Skeletal muscle tissue (tissue), 4 donors: ENCODE measurements around the gene CC2D2B. TPM values are rescaled to one million over a fixed set of nuclear protein-coding genes. Genes with fewer than 3 reads are reported as not detected.

Source experiments
- H3K27ac ChIP-seq: one replicate; pipeline ENCODE4 v1.7.0; 2013; ENCODE audit warnings: mild to moderate bottlenecking, low read depth, low read length, inconsistent platforms
- H3K27me3 ChIP-seq, 3 donors: one replicate each; pipeline ENCODE4 v1.7.0; 2013; ENCODE audit warnings: low read length in 3 of 3; ENCODE audit not compliant: control insufficient read depth in 3 of 3, insufficient read depth in 3 of 3
- H3K36me3 ChIP-seq, 3 donors: one replicate each; pipeline ENCODE4 v1.7.0; 2013; ENCODE audit warnings: low read length in 3 of 3; ENCODE audit not compliant: control insufficient read depth in 3 of 3, insufficient read depth in 3 of 3
- H3K4me1 ChIP-seq, 3 donors: one replicate each; pipeline ENCODE4 v1.7.0; 2013; ENCODE audit warnings: low read length in 3 of 3, mild to moderate bottlenecking in 3 of 3; ENCODE audit not compliant: control insufficient read depth in 3 of 3, insufficient read depth in 3 of 3
- H3K4me3 ChIP-seq, 3 donors: one replicate each; pipeline ENCODE4 v1.7.0; 2013; ENCODE audit warnings: low read length in 3 of 3
- H3K9ac ChIP-seq, 3 donors: one replicate each; pipeline ENCODE4 v1.7.0; 2013; ENCODE audit warnings: low read length in 3 of 3, mild to moderate bottlenecking in 3 of 3, moderate library complexity in 2 of 3, low read depth in 1 of 3
- H3K9me3 ChIP-seq, 3 donors: one replicate each; pipeline ENCODE4 v1.7.0; 2013; ENCODE audit warnings: low read length in 3 of 3; ENCODE audit not compliant: control insufficient read depth in 3 of 3
- total RNA-seq: library from RNA; depleted of rRNA; stranded (reverse); fragments of >200 nt; gene quantifications from one replicate; pipeline ENCODE4 v1.2.3, GENCODE V29; 2014
- donor health status: Osteomylitis.

The CC2D2B gene
- total RNA-seq, 1 donor from 2014 or later = 1.6 TPM

- no peak overlapping the region for H3K4me3 ChIP-seq
- no peak overlapping the region for H3K9ac ChIP-seq
- H3K36me3 ChIP-seq = no peaks in the 10 kb centered on the region
- no peaks in the 10 kb centered on the region for H3K9me3 ChIP-seq
- H3K27ac ChIP-seq = no peak overlapping the region
- H3K27me3 ChIP-seq = no peaks in the 10 kb centered on the region
- H3K4me1 ChIP-seq = peaks cover 0 to 5% (median 0%) of the 10 kb centered on the region in 3 donors
These were observed 106.2 kb downstream of the CC2D2B start for GRCh38 chr10:96013956-96014355.

DNA sequence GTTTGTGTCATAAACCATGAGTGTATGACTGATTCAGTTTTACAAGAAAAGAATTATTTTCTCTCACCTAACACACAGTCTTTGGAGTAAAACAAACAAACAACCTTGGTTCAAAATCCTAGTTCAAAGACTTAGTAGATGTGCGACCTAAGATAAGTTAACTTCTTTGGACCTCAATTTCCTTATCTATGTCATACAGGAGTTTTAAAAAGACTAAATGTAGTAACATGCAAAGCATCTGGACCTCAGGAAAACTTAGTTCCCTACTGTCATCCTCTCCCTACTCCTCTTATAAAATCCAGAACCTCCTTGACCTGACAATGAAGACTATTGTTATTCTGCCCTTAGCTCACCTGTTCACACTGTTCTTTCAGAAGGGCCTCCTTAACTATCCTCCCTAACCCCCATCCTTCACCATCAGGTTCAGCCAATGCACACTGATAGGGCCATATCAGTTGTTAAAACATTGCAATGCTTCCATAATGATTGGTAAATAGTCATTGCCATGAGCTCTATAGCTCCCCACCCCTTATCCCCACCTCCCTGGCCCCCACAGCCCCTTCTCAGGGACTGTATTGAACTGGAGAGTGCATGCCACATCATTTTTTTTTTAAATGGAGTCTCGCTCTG lies 106.8 kb downstream of the CC2D2B start:
- no peak overlapping the region for H3K27ac ChIP-seq
- no peaks in the 10 kb centered on the region for H3K9me3 ChIP-seq

GRCh38 chr10:96017191-96017687 lies 109.5 kb downstream of the CC2D2B start:
- peak overlapping the region in 1 of 3 donors; percentile 13 for H3K4me3 ChIP-seq
- H3K9ac ChIP-seq = peak overlapping the region in 1 of 3 donors; percentile 15
- no peaks in the 10 kb centered on the region for H3K27me3 ChIP-seq
- H3K36me3 ChIP-seq = no peaks in the 10 kb centered on the region
- no peaks in the 10 kb centered on the region for H3K9me3 ChIP-seq
- H3K27ac ChIP-seq = no peak overlapping the region
- peaks cover 0 to 5% (median 0%) of the 10 kb centered on the region in 3 donors for H3K4me1 ChIP-seq

More for the DNA sequence above, 106.8 kb downstream of the CC2D2B start:
- Histone ChIP-seq H3K4me3 (no peak overlapping the region), H3K4me1 (peaks cover 0 to 5% (median 0%) of the 10 kb centered on the region in 3 donors), H3K36me3 (no peaks in the 10 kb centered on the region), H3K9ac (no peak overlapping the region), H3K27me3 (no peaks in the 10 kb centered on the region)

- no peaks in the 10 kb centered on the region for H3K27me3 ChIP-seq
- no peaks in the 10 kb centered on the region for H3K9me3 ChIP-seq
- peaks cover 0 to 5% (median 0%) of the 10 kb centered on the region in 3 donors for H3K4me1 ChIP-seq
- H3K27ac ChIP-seq = no peak overlapping the region
- H3K9ac ChIP-seq = no peak overlapping the region
- H3K36me3 ChIP-seq = no peaks in the 10 kb centered on the region
- no peak overlapping the region for H3K4me3 ChIP-seq
These were observed 113.6 kb downstream of the CC2D2B start for GRCh38 chr10:96021332-96021731.

DNA sequence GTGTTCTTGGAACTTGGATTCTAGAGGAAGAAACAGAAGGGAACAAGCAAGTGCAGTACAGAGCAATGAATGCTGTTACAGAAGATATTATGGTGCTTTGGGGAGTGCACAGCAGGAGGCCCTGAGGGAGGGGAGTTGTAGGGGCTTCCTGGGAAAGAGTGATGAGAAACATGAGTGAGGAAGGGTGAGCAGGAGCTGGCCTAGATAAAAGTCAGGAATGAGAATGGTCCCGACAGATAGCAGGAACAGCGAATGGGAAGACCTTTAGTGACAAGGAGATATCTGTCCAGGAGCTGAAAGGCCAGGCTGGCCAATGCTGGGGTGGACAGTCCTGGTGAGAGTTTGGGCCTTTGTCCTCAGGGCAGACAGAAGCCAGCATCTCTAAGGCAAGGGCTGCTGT lies 115.0 kb downstream of the CC2D2B start:
- Histone ChIP-seq H3K36me3 (no peaks in the 10 kb centered on the region), H3K9ac (no peak overlapping the region), H3K27ac (no peak overlapping the region), H3K9me3 (no peaks in the 10 kb centered on the region), H3K4me3 (no peak overlapping the region), H3K4me1 (no peaks in the 10 kb centered on the region), H3K27me3 (no peaks in the 10 kb centered on the region)

DNA sequence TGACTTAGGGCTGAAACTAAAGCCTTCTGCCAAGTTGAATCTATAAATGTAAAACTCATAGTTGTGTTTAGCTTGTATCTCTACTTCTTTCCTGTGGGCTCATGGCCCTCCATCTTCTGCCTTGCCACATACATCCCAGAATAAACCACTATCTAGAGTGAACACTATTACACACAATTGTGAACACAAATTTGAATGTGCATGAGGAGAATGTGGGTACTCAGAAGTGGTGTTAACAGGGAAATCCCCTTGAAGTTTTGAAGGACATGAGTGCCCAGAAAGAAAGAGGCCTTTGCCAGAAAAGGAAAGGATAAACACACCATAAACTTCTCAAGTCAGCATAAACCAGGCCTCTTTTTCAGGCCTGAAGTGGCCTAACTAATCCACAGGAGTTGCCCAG lies 115.4 kb downstream of the CC2D2B start:
- H3K27me3 ChIP-seq = no peaks in the 10 kb centered on the region
- H3K27ac ChIP-seq = no peak overlapping the region
- H3K4me3 ChIP-seq = no peak overlapping the region

GRCh38 chr10:96025566-96025965 lies 117.8 kb downstream of the CC2D2B start:
- no peaks in the 10 kb centered on the region for H3K9me3 ChIP-seq
- H3K27me3 ChIP-seq = no peaks in the 10 kb centered on the region
- H3K9ac ChIP-seq = no peak overlapping the region
- H3K4me3 ChIP-seq = no peak overlapping the region
- H3K36me3 ChIP-seq = no peaks in the 10 kb centered on the region
- H3K4me1 ChIP-seq = no peaks in the 10 kb centered on the region
- H3K27ac ChIP-seq = no peak overlapping the region

More for the DNA sequence above, 115.4 kb downstream of the CC2D2B start:
- H3K9ac ChIP-seq = no peak overlapping the region
- H3K36me3 ChIP-seq = no peaks in the 10 kb centered on the region
- no peaks in the 10 kb centered on the region for H3K4me1 ChIP-seq
- H3K9me3 ChIP-seq = no peaks in the 10 kb centered on the region

- no peaks in the 10 kb centered on the region for H3K36me3 ChIP-seq
- H3K9me3 ChIP-seq = no peaks in the 10 kb centered on the region
- H3K27me3 ChIP-seq = no peaks in the 10 kb centered on the region
- no peak overlapping the region for H3K27ac ChIP-seq
- no peak overlapping the region for H3K4me3 ChIP-seq
- H3K4me1 ChIP-seq = no peaks in the 10 kb centered on the region
- no peak overlapping the region for H3K9ac ChIP-seq
These were observed 126.8 kb downstream of the CC2D2B start for GRCh38 chr10:96034625-96035024.

- peaks cover 0 to 6% (median 5%) of the 10 kb centered on the region in 3 donors for H3K4me1 ChIP-seq
- no peak overlapping the region for H3K4me3 ChIP-seq
- no peaks in the 10 kb centered on the region for H3K27me3 ChIP-seq
- no peak overlapping the region for H3K9ac ChIP-seq
- H3K36me3 ChIP-seq = no peaks in the 10 kb centered on the region
- H3K27ac ChIP-seq = no peak overlapping the region
- no peaks in the 10 kb centered on the region for H3K9me3 ChIP-seq
These were observed 131.0 kb downstream of the CC2D2B start for GRCh38 chr10:96038476-96039387.

GRCh38 chr10:96041146-96041545 lies 133.4 kb downstream of the CC2D2B start:
- H3K27me3 ChIP-seq = no peaks in the 10 kb centered on the region
- H3K27ac ChIP-seq = no peak overlapping the region

More at GRCh38 chr10:96041146-96041545, 133.4 kb downstream of the CC2D2B start:
- Histone ChIP-seq H3K4me1 (peaks cover 0 to 13% (median 11%) of the 10 kb centered on the region in 3 donors), H3K9ac (no peak overlapping the region), H3K4me3 (no peak overlapping the region), H3K36me3 (no peaks in the 10 kb centered on the region), H3K9me3 (no peaks in the 10 kb centered on the region)
